Progenitor cell of endocrine pancreas (in vitro differentiated cells): ENCODE measurements around the gene MAGI1. TPM values are rescaled to one million over a fixed set of nuclear protein-coding genes. Genes with fewer than 3 reads are reported as not detected.

Experiments
- DNase-seq: peaks from one replicate; pipeline ENCODE4 v3.0.0; 2021; ENCODE audit warnings: low spot score; ENCODE audit not compliant: unreplicated experiment
- H3K27ac Mint-ChIP-seq: 2 replicates; pipeline ENCODE4 v1.8.0; 2021; ENCODE audit warnings: mild to moderate bottlenecking, moderate library complexity, mixed read lengths
- H3K27me3 Mint-ChIP-seq: 2 replicates; pipeline ENCODE4 v1.8.0; 2021; ENCODE audit warnings: mixed read lengths
- H3K36me3 Mint-ChIP-seq: 2 replicates; pipeline ENCODE4 v1.8.0; 2022; ENCODE audit warnings: mixed read lengths; ENCODE audit not compliant: insufficient read depth
- H3K4me1 Mint-ChIP-seq: 2 replicates; pipeline ENCODE4 v1.8.0; 2021; ENCODE audit warnings: low read depth, mixed read lengths
- H3K4me3 Mint-ChIP-seq: 2 replicates; pipeline ENCODE4 v1.8.0; 2021; ENCODE audit warnings: low read depth, mild to moderate bottlenecking, moderate library complexity, mixed read lengths
- H3K9me3 Mint-ChIP-seq: 2 replicates; pipeline ENCODE4 v1.8.0; 2021; ENCODE audit warnings: low read depth, mixed read lengths
- CTCF ChIP-seq: fragments of 200-600 bp; sonication (generic); IDR thresholded peaks from one replicate; pipeline ENCODE4 v1.5.0; 2021; ENCODE audit warnings: antibody characterized with exemption, mild to moderate bottlenecking; ENCODE audit not compliant: unreplicated experiment
- total RNA-seq: library from RNA; stranded (reverse); gene quantifications from 2 replicates; pipeline ENCODE4 v1.2.1, GENCODE V29; 2021

The MAGI1 gene
- total RNA-seq, 1 donor from 2014 or later: 142 TPM

- TF ChIP-seq CTCF: no peak
- Mint-ChIP-seq H3K4me1 (peaks cover 5% of the 10 kb centered on the region), H3K27ac (no peak overlapping the region), H3K9me3 (no peaks in the 10 kb centered on the region), H3K4me3 (no peak overlapping the region), H3K27me3 (no peaks in the 10 kb centered on the region), H3K36me3 (peaks cover 11% of the 10 kb centered on the region)
- no peak for DNase-seq
Observed at GRCh38 chr3:65419233-65419632, 619.5 kb downstream of the MAGI1 start.

GRCh38 chr3:65413891-65414290, 624.8 kb downstream of the MAGI1 start:
- H3K27ac Mint-ChIP-seq: no peak overlapping the region
- peaks cover 18% of the 10 kb centered on the region for H3K4me1 Mint-ChIP-seq
- DNase-seq: no peak
- peaks cover 11% of the 10 kb centered on the region for H3K36me3 Mint-ChIP-seq
- H3K4me3 Mint-ChIP-seq: no peak overlapping the region
- TF ChIP-seq CTCF: no peak
- H3K9me3 Mint-ChIP-seq: no peaks in the 10 kb centered on the region
- no peaks in the 10 kb centered on the region for H3K27me3 Mint-ChIP-seq

GRCh38 chr3:65412588-65412987, 626.1 kb downstream of the MAGI1 start:
- Mint-ChIP-seq H3K27me3 (no peaks in the 10 kb centered on the region), H3K4me1 (peaks cover 18% of the 10 kb centered on the region), H3K36me3 (peaks cover 14% of the 10 kb centered on the region), H3K4me3 (no peak overlapping the region), H3K9me3 (no peaks in the 10 kb centered on the region), H3K27ac (no peak overlapping the region)
- peak; percentile 37 for TF ChIP-seq CTCF
- DNase-seq: no peak

- no peaks in the 10 kb centered on the region for H3K27me3 Mint-ChIP-seq
- H3K9me3 Mint-ChIP-seq: no peaks in the 10 kb centered on the region
- no peak for DNase-seq
- peaks cover 14% of the 10 kb centered on the region for H3K36me3 Mint-ChIP-seq
- no peak overlapping the region for H3K4me3 Mint-ChIP-seq
- peaks cover 13% of the 10 kb centered on the region for H3K4me1 Mint-ChIP-seq
- H3K27ac Mint-ChIP-seq: no peak overlapping the region
- no peak for TF ChIP-seq CTCF
Observed at GRCh38 chr3:65411367-65411766, 627.4 kb downstream of the MAGI1 start.

- TF ChIP-seq CTCF: no peak
- H3K9me3 Mint-ChIP-seq: no peaks in the 10 kb centered on the region
- no peak overlapping the region for H3K27ac Mint-ChIP-seq
- H3K36me3 Mint-ChIP-seq: peaks cover 7% of the 10 kb centered on the region
- DNase-seq: no peak
- H3K4me3 Mint-ChIP-seq: no peak overlapping the region
- H3K4me1 Mint-ChIP-seq: peaks cover 13% of the 10 kb centered on the region
- no peaks in the 10 kb centered on the region for H3K27me3 Mint-ChIP-seq
Observed at GRCh38 chr3:65409176-65409569, 629.5 kb downstream of the MAGI1 start.
